SK-MEL-5 (cell line): ENCODE data around the gene RNU6-9. TPM values are rescaled to one million over a fixed set of nuclear protein-coding genes. Genes with fewer than 3 reads are reported as not detected.
"Not testable (repeated sequence)": the region's sequence is repeated elsewhere in the genome, so short reads cannot be mapped to it uniquely, and the experiment has no call there.

ENCODE experiments used
- DNase-seq: peaks from one replicate; pipeline ENCODE4 v3.0.0-alpha.2; 2016; ENCODE audit warnings: low read depth, low spot score
- in situ Hi-C: cut with HindIII; loops from 2 replicates; pipeline ENCODE4 v1.10.0; 2016; ENCODE audit warnings: low sequenced_read_pairs, high pct_unique_total_duplicates, low pct_unique_long_range_greater_than_20kb
- total RNA-seq: library from RNA; depleted of rRNA; stranded (reverse); fragments of >200 nt; shearing (Covaris generic); gene quantifications from 2 replicates; pipeline ENCODE4 v1.2.3, GENCODE V29; 2014

The RNU6-9 gene
- total RNA-seq, 1 experiment from 2014 or later: not detected

DNA sequence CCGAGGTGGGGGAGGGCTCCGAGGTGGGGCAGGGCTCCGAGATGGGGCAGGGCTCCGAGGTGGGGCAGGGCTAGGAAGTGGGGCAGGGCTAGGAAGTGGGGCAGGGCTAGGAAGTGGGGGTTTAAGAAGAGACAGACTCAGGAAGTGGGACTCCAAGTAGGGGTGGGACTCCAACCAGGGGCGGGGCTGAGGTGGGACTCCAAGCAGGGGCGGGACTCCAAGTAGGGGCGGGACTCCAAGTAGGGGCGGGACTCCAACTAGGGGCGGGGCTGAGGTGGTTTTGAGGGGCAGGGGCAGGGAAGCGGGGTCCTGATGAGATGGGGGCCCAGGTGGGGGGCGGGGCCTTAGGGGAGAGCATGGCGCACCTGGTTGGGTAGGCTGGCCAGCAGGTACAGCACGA is 20.2 kb upstream of the RNU6-9 start:
- in situ Hi-C loops: no loop called here

GRCh38 chr19:873561-874041 is 19.7 kb upstream of the RNU6-9 start:
- in situ Hi-C loops: no loop called here
- no peak for DNase-seq

More for the DNA sequence above, 20.2 kb upstream of the RNU6-9 start:
- DNase-seq: peak; percentile 39

GRCh38 chr19:875265-875879 is 17.9 kb upstream of the RNU6-9 start:
- DNase-seq: no peak
- in situ Hi-C loops: no loop called here

GRCh38 chr19:876089-876488 is 17.2 kb upstream of the RNU6-9 start:
- in situ Hi-C loops: no loop called here
- DNase-seq: no peak

DNA sequence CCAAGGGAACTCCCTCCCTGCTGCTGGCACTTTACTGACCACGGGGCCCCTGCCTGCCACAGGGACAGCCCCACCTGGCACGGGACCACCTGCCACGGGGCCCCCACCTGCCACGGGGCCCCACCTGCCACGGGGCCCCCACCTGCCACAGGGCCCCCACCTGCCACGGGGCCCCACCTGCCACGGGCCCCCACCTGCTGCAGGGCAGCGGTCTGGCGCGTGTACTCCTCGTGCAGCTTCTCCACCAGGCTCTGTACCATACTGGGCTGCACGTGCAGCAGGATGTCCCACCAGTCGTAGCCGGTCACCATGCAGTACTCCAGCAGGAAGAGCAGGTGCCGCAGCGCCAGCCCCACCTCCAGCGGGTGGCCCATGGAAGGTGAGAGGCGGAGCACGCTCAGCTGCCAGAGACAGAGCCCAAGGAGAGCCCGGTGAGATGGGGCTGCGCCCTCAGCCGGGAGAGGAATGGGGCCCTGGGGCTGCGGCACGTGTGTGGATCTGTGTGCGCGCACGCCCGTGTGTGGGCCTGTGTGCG is 16.4 kb upstream of the RNU6-9 start:
- no peak for DNase-seq
- in situ Hi-C loops: no loop called here

GRCh38 chr19:877992-878660 is 15.2 kb upstream of the RNU6-9 start:
- in situ Hi-C loops, DNase-seq: not testable (repeated sequence)

- in situ Hi-C loops, DNase-seq: not testable (repeated sequence)
Observed at GRCh38 chr19:878751-879561, 14.3 kb upstream of the RNU6-9 start.

DNA sequence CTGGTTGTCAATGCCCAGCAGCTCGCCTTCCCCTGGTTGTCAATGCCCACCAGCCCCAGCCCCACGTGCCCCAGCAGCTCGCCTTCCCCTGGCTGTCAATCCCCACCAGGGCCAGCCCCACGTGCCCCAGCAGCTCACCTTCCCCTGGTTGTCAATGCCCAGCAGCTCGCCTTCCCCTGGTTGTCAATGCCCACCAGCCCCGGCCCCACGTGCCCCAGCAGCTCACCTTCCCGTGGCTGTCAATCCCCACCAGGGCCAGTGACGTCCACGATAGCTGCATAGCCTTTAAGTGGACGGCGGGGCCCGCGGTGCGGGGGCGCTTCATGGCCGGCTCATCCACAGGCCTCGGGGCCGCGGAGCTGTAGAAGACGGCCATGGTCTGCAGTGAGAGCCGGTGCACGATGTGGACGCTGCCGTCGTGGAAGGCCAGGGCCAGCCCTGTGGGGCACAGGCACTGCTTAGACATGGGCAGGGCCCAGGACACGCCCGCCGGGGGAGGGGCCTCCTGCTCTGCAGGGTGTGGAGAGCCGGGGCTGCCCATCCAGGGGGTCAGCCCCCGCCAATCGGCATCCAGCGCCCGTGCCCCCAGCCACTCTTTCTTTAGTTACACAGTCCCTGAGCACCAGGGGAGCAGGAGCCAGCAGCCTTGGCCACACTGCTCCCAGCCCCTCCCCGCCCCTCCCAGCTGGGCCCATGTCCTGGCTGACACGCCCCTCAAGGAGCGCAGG is 13.4 kb upstream of the RNU6-9 start:
- in situ Hi-C loops: no loop called here
- no peak for DNase-seq

DNA sequence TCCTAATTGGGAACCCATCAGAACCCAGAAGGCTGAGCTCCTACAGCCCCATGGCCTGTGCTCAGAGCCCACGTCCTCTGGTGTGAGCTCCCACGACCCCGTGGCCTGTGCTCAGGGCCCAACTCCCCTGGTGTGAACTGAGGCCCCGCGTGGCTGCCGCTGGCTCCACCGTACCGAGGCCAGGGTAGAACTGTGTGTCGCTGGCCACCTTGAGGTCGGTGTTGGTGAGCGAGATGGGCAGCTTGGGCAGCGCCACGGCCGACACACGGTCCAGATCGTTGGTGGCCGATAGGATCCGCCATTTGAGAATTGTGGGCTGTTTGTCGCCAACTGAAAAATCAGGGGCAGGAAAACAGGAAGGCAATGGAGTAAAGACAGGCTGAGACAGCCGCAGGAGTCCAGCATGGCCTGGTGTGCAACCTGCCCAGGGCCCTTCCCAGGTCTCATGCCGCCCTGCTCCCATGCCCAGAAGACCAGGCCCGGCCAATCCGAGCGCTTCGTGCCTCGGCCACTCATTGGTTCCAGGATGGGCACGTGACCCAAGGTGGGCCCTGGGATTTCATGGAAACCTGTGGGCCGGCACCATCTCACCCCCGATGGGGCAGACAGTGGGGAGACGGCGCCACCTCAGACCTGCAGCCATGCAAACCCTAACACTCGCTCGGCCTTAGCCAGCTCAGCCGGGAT is 11.8 kb upstream of the RNU6-9 start:
- DNase-seq: no peak
- in situ Hi-C loops: no loop called here

- in situ Hi-C loops: no loop called here
- DNase-seq: no peak
Observed at GRCh38 chr19:882871-883497, 10.3 kb upstream of the RNU6-9 start.

- in situ Hi-C loops: no loop called here
- no peak for DNase-seq
Observed at GRCh38 chr19:883661-884211, 9.5 kb upstream of the RNU6-9 start.

DNA sequence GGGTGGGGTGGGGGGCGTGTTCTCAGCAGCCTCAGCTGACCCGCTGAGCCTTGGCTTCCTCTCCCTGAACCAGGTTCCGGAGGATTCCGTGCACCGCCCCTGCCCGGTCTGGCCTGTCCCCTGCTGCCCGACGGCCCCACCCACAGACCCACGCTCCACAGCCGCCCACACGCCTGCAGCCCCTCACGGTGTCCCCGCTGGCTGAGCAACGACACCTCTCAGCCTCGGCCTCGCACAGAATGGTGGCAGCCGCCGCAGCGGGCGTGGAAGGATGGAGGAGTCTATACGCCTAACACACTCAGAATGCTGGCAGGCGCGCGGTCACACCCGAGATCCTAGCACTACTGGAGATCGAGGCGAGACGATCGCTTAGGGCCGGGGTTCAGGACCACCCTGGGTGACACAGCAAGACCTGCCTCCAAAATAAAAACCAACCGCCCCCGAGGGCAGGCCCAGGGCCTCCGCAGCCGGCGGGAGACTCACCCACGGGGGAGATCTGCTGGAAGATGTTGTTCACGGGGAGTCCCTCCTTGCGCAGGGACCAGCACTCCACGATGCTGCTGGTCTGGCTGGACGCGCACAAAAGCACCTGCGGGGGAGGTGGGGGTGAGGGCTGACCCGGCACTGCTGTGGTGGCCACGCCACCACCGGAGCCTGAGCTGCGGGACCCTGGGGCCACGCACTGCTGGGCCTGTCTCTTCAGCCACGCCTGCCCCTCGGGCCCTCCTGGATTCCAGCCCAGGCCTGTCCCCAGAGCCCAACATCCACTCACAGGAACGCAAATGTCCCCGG is 8.7 kb upstream of the RNU6-9 start:
- in situ Hi-C loops: no loop called here
- no peak for DNase-seq

- in situ Hi-C loops: no loop called here
- DNase-seq: no peak
Observed at GRCh38 chr19:885536-886224, 7.6 kb upstream of the RNU6-9 start.

GRCh38 chr19:887072-887471 is 6.2 kb upstream of the RNU6-9 start:
- DNase-seq: no peak
- in situ Hi-C loops: no loop called here

DNA sequence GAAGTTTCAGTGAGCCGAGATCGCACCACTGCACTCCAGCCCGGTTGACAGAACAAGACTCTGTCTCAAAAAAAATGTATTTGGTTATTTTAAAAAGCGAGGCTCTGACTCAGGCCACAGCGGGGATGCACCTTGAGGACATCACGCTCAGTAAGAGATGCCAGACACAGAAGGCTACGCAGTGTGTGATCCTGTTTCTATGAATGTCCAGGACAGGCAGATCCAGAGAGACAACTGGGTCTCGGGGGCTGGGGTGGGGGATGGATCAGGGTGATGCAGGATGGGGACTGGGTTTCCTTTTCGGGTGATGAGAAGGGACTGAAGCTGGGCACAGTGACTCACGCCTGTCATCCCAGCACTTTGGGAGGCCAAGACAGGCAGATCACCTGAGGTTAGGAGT is 5.7 kb upstream of the RNU6-9 start:
- DNase-seq: no peak
- in situ Hi-C loops: no loop called here
